Testis (tissue), 2 donors: ENCODE measurements around the gene WBP2NL.

ENCODE experiments used
- CTCF ChIP-seq, 3 experiments: fragments of 450-650 bp in 2 of 3; fragments of 200-600 bp in 1 of 3; sonication (generic) in 1 of 3; IDR thresholded peaks; one replicate each; pipeline ENCODE4 v1.5.1; 2016 to 2019; ENCODE audit warnings: antibody characterized with exemption in 3 of 3, mild to moderate bottlenecking in 2 of 3, moderate library complexity in 1 of 3
- POLR2A ChIP-seq: fragments of 450-650 bp; IDR thresholded peaks from one replicate; pipeline ENCODE4 v1.6.1; 2017; ENCODE audit warnings: antibody characterized with exemption, mild to moderate bottlenecking, moderate library complexity

GRCh38 chr22:42076764-42077485 is 78.3 kb downstream of the WBP2NL start:
- no peak for TF ChIP-seq POLR2A
- no peak for TF ChIP-seq CTCF (IDR thresholded peaks at IDR 0.05)
